Activated CD8-positive, alpha-beta memory T cell treated with anti-CD3 and anti-CD28 coated beads, Interleukin-2, amount 50 U/mL, for 48 hours (primary cell): ENCODE results near the gene EPB41L4B.
"Not testable (repeated sequence)": the region's sequence is repeated elsewhere in the genome, so short reads cannot be mapped to it uniquely, and the experiment has no call there.

Experiments used
- DNase-seq: peaks from one replicate; pipeline ENCODE4 v3.0.0-alpha.2; 2020

EPB41L4B gene

DNA sequence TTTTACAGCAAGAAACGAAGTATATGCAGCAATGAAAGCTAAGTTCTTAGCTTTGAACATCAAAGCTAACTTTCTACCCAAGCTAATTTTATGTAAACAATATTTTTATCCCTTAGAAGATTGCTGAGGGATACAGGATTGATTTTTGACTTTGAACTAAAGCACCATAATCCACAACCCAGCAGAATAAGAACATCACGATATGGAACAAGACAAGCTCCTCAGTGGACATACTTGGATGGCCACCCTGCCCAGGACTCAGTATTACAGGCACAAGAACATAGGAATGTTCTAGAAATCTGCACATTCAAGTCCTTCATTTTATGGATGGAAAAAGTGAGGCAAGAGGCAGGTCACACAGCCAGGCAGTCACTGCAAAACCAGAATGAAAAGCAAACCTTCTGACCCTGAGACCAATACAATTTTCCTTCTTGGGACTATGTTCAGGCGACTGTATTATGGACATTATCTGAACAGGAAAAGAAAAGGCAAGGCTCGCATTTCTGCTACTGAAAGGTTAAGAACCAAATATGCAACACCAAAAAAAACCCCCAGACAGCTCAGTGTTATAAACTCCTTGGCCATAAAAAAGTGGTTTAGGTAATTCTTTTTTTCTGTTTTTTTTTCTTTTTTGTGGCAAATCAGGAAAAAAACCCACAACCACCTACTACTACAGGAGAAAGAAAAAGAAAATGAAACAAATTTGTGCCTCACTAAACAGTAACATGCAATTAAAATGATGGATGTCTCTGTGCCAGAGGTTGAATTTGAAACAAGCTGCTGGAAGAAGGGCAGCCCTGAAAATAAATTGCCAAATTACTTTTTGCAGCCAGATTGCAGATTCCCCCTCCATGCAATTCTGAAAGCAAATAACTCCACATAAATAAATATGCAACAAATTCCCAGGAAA is 25.4 kb downstream of the EPB41L4B start:
- DNase-seq = no peak

DNA sequence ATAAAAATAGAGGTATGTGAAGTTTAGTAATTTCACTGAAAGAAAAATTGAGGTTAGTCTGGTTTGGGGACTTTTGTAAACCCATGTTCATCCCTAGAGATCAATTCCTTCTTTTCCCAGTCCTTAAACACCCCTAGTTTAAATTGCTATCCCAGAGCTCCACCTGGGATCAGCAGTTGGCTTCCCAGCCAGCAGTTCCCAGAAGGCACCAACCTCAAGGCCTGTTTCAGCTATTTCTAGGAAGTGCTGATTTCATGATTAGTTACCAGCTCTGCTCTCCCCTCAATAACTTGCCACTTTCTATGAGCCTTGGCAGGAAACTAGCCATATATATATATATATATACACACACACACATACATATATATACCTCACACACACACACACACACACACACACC is 30.5 kb downstream of the EPB41L4B start:
- no peak for DNase-seq

DNA sequence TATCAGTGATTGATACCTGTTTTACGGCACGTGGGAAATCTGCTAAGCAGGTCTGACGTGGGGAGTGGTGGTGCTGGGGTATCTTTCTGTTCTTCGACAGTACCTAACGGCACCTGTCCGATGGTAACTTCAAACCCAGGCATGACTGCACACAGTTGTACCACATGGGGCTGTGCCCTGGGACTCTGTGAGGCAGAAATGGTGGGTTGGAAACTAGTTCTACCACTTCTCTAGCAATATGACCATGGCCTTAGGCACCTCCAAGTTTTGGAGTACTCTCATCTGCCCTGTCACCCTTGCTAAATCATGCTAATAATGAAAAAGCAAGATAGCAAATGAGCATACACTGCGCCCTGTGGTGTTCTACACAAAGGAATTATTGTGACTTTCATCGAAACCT is 30.9 kb downstream of the EPB41L4B start:
- DNase-seq = no peak

DNA sequence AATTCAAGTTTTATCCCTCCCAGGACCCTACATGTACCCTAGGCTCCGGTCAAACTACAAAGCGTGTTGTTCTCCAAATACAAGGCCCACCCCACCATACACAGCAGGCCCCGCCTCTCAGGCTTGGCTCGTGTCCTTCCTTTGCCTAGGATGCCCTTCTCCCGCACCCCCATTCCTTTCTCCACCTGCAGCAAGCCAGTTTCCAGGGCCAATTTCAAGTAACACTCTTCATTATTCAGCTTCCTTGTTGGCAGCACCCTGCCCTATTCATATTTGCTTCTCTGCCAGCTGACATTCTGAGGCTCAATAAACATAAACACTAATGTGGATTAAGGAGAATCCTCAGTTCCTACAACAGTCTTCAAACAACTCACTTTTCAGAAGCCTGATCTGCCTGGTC is 31.7 kb downstream of the EPB41L4B start:
- no peak for DNase-seq

DNA sequence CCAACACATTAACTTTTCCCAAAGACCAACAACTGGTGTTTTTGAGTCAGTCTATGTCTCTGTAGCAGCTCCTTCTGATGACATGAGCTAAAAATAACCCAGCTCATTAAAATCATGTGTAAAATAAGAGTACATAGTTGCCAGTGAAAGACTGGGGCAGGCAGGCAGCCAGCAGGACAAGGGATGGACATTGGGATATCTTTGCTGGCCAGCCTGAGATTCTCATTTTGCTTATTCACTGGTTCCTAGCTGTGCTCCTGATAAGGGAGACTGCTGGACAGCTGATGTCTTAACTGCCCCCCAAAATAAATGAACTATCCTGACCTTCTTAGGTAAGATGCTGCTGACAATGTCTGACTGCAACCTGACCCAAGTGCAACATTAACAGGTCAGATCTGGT is 33.9 kb downstream of the EPB41L4B start:
- DNase-seq = no peak

DNA sequence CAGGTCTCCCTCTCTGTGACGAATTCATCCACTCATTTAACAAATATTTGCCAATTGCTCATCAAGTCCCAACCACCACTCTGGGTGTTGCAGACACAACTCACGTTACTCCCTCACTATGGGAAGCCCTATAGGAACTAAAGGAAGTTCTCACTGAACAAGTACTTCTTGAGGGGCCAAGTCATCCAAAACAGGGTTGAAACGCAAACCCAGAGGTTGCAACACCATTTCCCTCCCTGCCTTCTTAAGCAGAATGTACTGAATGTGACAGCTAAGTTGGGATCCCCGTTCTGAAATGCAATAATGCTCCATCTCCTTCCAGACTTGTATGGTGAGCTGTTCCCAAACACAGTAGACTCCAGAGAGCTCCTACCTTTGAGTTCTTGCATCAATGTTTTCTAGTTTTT is 34.3 kb downstream of the EPB41L4B start:
- DNase-seq = no peak

DNA sequence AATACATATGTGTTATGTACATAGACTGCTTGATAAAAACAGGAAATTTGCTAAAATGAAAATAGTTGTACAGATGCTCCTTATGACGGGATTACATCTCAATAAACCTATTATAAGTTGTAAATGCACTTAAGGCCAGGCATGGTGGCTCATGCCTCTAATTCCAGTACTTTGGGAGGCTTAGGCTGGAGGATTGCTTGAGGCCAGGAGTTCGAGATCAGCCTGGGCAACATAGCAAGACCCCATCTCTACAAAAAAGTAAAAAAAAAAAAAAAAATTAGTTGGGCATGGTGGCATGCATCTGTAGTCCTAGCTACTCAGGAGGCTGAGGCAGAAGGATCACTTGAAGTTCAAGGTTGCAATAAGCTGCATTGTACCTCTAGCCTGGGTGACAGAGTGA is 37.2 kb downstream of the EPB41L4B start:
- not testable (repeated sequence) for DNase-seq

DNA sequence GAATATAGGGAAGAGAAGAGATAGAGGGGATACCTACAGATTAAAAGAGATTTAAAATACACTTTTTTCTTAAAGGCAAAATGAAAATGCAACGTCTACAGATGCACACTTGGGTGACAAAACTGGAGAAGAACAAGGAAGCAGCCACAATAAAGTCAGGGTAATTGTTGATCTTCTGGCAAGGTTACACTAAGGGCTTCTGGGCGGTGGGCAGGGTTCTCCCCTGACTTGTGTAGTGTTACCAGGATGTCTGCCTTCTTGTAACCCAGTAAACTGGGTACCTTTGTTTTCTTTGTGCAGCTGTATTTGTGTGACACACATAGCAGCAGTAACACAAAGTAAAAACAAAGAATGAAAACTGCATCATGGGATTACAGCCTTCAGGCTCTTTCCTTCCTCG is 37.8 kb downstream of the EPB41L4B start:
- DNase-seq = no peak

DNA sequence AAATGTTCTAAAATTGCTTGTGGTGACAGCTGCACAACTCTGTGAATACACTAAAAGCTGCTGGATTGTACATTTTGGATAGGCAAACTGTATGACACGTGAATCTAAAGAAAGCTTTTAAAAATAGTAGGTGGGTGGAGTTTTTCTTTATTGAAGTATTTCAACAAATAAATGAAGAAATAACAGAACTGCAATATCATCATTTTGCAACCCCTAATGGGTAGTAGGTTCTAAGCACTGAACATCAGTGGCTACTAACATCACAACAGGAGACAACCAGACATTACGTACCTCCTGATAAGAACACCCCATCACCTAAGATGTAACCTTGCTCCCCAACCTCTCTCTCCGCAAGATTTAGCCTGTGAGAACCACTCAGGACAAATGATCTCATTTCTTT is 38.6 kb downstream of the EPB41L4B start:
- DNase-seq = no peak

DNA sequence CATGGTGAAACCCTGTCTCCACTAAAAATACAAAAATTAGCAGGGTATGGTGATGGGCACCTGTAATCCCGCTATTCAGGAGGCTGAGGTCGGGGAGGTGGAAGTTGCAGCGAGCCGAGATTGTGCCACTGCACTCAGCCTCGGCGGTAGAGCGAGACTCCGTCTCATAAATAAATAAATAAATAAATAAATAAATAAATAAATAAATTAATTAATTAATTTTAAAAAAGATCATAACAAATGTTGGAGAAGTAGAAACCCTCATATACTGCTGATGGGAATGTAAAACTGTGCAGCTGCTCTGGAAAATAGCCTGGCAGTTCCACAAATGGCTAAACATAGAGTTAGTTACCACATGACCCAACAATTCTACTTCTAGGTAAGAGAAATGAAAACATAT is 39.3 kb downstream of the EPB41L4B start:
- DNase-seq = no peak

DNA sequence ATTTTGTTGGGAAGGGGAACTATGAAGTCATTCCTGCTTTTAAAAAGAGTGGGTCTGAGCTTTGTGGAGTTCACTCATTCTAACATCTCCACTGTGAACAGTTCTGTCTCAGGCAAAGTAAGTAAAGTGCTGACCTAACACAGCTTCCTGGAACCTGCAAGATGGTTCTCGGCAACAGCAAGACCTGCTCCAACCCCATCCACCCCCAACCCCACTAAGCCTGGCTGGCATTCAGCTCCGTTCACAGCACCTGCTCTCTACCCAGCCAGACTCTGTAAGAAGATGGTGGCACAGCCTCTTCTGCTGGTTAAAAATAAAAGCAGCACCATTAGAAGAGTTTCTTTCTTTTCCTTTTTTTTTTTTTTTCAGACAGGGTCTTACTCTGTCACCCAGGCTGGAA is 42.0 kb downstream of the EPB41L4B start:
- no peak for DNase-seq

DNA sequence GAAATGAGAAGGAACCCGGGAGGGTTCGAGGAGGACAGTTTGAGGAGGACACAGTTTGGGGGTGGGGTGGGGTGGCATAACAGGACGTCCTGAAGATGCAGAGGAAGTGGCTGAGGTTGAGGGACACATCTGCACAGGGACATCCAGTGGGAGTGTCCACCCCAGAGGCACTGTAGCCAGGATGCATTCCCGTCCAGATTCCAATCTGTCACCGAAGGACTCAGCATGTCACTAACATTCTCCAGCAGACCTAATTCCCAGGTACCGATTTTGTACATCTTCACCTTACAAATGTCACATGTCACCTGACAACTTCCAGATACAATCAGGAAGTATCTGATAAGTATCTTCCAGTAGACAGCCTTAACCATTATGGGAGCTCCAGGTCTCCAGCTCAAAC is 42.6 kb downstream of the EPB41L4B start:
- DNase-seq = no peak

DNA sequence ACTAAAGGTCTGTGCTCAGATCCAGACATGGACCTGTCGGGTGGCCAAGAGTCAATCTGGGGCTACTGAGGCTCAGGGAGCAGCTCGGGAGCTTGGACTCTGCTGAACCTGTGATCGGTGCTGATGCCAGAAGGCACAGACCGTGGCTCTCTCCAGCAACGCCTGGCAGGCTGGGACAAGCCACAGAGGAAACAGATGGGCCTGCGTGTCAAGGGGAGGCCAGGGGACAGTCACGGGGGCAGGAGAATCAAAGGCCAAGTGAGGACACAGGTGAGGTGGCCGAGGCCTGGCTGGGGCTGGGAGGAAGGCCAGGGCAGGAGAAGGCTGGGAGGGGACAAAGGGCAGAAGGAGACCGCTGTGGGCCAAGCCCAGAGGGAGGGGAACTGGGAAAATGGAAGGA is 43.4 kb downstream of the EPB41L4B start:
- no peak for DNase-seq

DNA sequence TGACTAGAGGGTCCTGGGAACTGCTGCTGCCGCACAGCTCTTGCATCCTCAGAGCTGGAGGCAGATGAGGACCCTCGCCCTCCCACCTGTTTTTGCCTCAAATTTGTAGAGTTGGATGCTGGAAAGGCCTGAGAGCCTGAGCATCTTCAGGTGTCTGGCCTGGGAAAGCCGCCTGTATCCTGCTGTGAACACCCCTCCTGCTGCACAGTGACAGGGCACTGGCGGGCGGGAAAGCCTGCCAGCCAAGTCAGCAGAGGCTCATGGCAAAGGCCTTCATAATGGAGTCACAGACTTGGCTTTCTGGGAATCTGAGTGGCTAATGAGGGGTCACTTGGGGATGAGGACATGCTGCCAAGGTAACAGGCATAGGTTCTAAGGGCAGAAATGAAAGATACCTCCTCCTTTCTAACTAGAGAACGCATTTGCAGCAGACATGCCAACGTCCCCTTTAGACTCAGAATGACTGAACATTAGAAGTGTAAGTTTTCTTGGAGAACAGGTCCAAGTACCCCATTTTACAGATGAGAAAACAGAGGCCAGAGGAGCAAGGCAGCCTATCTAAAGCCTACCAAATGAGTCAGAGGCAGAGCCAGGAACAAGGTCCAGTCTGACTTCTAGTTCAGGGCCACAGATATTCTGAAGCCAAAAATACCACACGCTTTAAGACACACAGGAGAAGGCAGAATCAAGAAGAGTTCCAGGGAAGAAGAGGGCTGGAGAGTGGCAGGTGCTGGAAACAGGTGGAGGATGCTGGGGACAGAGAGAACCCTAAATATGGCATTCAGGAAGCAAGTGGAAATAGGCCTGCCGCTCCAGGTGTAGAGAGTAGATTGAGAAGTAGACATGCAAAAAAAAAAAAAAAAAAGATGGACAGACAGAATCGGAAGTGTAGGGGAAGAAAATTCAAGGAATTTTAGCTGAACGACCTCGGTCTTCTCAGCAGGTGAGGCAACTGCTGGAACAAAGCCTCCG is 44.1 kb downstream of the EPB41L4B start:
- no peak for DNase-seq

DNA sequence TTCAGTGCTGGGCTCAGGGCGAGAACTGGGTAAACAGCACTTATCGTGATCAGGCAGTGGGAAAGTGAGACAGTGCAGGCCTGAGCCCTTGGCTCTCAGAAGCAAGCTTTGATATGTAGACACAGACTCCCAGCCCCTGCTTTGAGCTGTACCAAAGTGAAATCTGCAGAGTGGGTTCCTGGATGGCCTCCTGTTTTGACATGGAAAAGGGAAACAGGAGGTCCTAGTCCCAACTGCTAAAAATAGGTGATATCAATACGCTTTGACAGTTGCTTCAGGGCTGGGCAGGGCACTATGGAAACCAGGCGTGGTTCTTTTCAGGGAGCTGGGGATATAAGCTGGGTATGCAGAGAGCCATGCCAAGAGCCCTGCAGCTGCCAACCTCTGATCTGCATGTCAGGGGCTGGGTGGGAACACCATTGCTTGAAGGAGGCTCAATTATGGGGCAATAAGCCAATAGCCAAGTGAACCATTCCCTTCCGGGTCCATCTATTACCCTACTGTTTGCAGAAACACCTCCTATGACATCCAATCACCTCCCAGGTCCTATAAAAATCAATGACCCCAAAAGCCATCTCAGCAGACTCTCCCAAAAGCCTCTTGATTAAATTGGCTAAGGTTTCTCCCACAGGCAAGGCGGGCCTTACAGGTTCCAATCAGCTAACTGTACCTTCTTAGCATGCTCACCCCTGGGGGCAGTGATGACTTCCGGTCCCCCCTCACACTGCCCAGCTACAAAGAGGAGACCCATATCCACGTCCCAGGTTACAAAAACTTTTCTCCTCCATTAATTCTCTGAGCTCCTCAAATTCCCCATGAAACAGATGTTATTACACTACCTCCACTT is 45.8 kb downstream of the EPB41L4B start:
- DNase-seq = no peak

DNA sequence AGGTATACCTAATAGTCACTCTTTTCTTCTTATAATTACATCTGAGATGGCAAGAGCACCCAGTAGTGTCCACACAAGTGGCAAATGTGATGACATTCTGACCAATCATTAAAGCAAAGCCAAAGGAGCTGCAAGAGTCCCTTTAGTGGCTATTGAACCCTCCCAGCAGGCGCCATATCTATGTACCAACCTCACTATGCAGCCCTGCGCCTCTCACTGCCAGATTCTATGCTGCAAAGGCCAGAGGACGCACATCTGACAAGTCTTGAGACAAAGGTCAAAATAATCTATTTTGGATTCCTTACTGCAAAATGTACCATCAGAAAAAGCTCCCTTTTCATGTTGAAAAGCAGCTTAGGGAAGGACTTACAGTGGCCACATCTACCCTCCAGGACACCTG is 47.0 kb downstream of the EPB41L4B start:
- DNase-seq = no peak

DNA sequence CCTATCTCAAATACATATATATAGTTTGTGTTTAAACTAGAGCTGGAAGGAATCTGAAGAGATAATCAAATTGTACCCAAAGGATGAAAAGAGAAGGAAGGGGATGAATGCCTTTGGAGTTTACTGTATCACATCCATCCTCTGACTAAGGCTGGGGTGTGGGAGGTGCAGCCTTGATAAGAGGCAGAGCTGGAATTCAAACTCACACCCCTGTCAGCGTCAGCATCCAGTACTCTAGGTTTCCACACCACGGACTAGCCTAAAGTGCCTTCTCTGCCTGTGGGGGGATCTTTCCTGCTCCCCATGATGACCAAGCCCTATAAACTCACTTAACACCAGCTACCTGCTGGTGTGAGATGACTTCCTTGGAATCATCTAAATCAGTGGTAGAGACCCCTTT is 48.1 kb downstream of the EPB41L4B start:
- DNase-seq = no peak

DNA sequence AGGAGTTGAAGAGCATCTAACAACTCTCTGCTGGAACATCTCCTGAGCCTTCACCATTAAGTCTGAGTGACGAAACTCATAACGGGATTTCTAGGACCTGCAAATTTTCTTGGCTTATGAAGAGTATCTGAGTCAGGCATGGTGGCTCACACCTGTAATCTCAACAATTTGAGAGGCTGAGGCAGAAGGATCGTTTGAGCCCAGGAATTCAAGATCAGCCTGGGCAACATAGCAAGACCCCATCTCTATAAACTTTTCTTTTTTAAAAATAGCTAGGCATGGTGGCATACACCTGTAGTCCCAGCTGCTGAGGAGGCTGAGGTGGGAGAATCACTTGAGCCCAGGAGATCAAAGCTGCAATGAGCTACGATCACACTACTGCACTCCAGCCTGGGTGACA is 48.8 kb downstream of the EPB41L4B start:
- DNase-seq = no peak

DNA sequence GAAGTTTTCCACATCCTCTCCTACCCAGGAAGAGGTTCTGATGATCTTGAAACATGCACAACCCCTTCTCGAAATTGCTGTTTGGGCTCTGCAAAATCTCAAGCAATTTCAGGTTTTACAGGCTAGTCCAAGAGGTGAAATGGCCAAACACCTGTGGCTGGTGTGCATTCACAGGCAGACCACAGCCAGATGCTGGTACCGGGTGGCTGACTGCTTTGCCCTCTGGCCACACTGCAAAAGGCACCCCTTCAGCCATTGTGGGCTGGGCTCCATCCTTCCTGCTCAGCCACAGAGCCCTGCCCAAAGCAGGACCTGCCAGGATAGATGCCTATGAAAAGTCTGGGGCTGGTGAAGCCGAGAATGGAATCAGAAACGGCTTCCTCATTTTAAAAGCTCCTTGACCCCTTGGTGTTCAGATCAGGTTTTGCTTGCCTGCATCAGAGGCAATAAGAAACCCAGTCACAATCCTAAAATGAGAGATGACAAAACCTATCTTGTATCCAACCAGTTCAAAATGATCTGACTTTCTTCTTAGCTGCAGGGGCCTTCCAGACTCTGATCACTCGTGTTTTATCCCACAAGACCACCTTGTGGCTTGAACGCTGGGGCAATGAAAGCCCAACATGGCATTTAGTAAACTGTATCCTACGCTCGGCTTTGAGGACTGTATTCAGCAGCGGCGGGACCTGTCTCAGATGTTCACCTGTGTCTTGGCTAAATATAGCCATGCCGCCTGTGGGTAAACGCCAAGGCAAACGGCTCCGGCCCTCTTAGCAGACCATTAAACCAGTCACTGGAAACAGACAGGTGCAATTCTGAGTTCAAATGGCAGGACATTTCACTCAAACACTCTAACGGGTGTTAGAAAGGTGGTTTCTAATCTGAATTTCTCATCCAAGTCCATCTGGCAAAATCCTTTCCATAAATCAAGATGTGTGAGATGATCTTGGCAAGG is 49.6 kb downstream of the EPB41L4B start:
- DNase-seq = no peak

DNA sequence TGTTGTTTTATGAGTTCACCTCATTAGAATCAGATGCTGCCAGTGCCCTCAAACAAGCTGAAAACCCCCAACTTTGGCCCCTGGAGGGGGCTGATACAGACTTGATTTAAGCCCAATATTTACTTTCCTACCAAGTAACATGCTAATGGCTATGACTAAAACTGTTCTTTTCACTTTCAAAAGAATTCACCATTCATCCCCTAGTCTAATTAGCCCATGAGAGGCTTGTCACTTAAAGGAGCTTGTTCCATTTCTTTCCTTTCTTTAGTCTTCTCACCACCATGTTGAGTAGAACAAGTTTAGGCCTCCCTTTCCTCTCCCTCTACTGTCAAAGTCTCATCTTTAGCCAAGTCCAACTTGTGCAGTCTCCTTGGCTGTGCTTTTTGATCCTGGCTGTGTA is 50.4 kb downstream of the EPB41L4B start:
- no peak for DNase-seq

DNA sequence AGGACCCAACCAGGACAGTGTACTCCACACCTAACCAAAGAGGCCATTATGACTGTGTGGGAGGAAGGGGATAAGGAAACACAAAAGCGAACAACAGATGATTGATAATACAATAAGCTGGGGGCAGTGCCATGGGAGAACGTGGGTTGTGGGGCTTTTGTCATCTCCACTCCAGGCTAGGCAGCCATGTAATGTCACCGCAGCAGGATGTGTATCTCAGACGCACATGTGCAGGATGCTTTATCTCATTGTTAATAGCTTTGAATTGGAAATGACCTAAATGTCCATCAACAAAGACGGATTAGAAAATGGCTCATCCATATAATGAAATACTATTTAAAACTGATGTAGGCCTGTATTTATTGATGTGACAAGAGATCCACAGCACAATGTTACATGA is 51.0 kb downstream of the EPB41L4B start:
- DNase-seq = no peak

DNA sequence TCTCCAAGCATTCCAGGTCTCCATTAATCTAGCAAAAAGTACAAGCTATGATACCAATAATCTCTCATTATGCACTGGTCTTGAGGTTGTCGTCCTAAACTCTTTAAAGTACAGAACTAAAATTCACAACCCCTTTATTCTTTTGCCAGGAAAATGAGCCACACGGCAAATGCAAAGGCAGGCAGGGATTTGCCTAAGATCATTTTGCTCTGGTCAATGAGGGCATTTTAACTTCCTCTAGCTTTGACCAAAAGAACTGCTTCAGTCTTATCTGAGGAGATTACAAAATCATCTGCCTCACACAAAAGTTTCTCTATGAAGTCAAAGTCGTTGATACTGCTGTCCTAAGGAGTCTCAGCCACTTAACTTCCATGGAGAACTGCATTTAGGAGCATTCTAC is 51.8 kb downstream of the EPB41L4B start:
- no peak for DNase-seq
